IMR-90 (cell line): ENCODE data around the gene PANX1.
"Not testable (repeated sequence)": the region's sequence is repeated elsewhere in the genome, so short reads cannot be mapped to it uniquely, and the experiment has no call there.

ENCODE experiments used
- BHLHE40 ChIP-seq: fragments of 150-350 bp; IDR thresholded peaks from 2 replicates; pipeline ENCODE4 v1.6.1; 2016; ENCODE audit warnings: mild to moderate bottlenecking, low read depth, low read length
- CEBPB ChIP-seq: IDR thresholded peaks from 2 replicates; pipeline ENCODE4 v1.6.1; 2012; ENCODE audit warnings: low read depth, low read length, improper control_type of control experiment
- POLR2A ChIP-seq: IDR thresholded peaks from 2 replicates; pipeline ENCODE4 v1.6.1; 2012; ENCODE audit warnings: mild to moderate bottlenecking, low read depth, low read length
- RAD21 ChIP-seq: IDR thresholded peaks from 2 replicates; pipeline ENCODE4 v1.6.1; 2012; ENCODE audit warnings: low read length, improper control_type of control experiment
- RFX5 ChIP-seq: IDR thresholded peaks from 2 replicates; pipeline ENCODE4 v1.8.0; 2012; ENCODE audit warnings: low read depth, mild to moderate bottlenecking, low read length, moderate library complexity
- TF ChIP-seq, protein P1 (sequence below): conservative IDR thresholded peaks from 2 replicates; pipeline ENCODE4 v1.5.1; 2012; ENCODE audit warnings: mild to moderate bottlenecking, low read depth, low read length, improper control_type of control experiment
- TF ChIP-seq, protein P2 (sequence below): fragments of 150-350 bp; IDR thresholded peaks from 2 replicates; pipeline ENCODE4 v1.6.1; 2017; ENCODE audit warnings: mild to moderate bottlenecking, antibody characterized with exemption, low read length, low read depth

DNA sequence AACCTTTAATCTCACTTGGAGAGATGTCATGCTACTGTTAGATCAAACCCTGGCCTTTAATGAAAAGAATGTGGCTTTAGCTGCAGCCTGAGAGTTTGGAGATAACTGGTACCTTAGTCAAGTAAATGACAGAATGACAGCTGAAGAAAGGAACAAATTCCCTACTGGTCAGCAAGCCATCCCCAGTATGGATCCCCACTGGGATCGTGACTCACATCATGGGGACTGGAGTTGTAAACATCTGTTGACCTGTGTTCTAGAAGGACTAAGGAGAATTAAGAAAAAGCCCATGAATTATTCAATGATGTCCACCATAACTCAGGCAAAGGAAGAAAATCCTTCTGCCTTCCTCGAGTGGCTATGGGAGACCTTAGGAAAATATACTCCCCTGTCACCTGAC, 8.1 kb upstream of the PANX1 start:
- TF ChIP-seq, protein P1, sequence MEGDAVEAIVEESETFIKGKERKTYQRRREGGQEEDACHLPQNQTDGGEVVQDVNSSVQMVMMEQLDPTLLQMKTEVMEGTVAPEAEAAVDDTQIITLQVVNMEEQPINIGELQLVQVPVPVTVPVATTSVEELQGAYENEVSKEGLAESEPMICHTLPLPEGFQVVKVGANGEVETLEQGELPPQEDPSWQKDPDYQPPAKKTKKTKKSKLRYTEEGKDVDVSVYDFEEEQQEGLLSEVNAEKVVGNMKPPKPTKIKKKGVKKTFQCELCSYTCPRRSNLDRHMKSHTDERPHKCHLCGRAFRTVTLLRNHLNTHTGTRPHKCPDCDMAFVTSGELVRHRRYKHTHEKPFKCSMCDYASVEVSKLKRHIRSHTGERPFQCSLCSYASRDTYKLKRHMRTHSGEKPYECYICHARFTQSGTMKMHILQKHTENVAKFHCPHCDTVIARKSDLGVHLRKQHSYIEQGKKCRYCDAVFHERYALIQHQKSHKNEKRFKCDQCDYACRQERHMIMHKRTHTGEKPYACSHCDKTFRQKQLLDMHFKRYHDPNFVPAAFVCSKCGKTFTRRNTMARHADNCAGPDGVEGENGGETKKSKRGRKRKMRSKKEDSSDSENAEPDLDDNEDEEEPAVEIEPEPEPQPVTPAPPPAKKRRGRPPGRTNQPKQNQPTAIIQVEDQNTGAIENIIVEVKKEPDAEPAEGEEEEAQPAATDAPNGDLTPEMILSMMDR = not testable (repeated sequence)
- not testable (repeated sequence) for TF ChIP-seq BHLHE40, POLR2A, RFX5, CEBPB, RAD21
- TF ChIP-seq, protein P2, sequence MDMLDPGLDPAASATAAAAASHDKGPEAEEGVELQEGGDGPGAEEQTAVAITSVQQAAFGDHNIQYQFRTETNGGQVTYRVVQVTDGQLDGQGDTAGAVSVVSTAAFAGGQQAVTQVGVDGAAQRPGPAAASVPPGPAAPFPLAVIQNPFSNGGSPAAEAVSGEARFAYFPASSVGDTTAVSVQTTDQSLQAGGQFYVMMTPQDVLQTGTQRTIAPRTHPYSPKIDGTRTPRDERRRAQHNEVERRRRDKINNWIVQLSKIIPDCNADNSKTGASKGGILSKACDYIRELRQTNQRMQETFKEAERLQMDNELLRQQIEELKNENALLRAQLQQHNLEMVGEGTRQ = not testable (repeated sequence)
